Measurements from ENCODE around the gene NAA35. TPM values are rescaled to one million over a fixed set of nuclear protein-coding genes. Genes with fewer than 3 reads are reported as not detected.

Gene NAA35
- total and polyA plus RNA-seq, 2 of the 8 experiments (the other 6 are each of a cell fraction or from before 2014, with no cell fraction given): 12.9 to 35.2 TPM

- Histone ChIP-seq H3K18ac (ENCODE audit: extremely low read depth, low read length) (no peak overlapping the region), H2BK20ac (ENCODE audit: low read length) (no peak overlapping the region), H4K8ac (ENCODE audit: extremely low read depth, insufficient read depth, low read length) (no peak overlapping the region), H3K27me3 (replicated peaks in 1 of 4; ENCODE audit: control insufficient read depth in 3 of 4, extremely low read depth in 1 of 4, insufficient read depth in 3 of 4, low read length in 3 of 4) (no peaks in the 10 kb centered on the region), H3K4me3 (ENCODE audit: extremely low read depth in 1 of 4, insufficient read depth in 2 of 4, low read depth in 3 of 4, low read length in 4 of 4) (no peak overlapping the region), H3K4me2 (ENCODE audit: insufficient read depth in 1 of 2, low read depth in 2 of 2, low read length in 2 of 2) (no peak overlapping the region), H3K27ac (ENCODE audit: low read depth, low read length) (no peak overlapping the region), H3K9ac (replicated peaks in 1 of 4; ENCODE audit: extremely low read depth in 1 of 4, low read depth in 3 of 4, low read length in 3 of 4) (no peak overlapping the region), H3K14ac (ENCODE audit: insufficient read length) (no peak overlapping the region), H2AFZ (ENCODE audit: low read length) (no peak overlapping the region), H4K5ac (ENCODE audit: insufficient read length, low read depth, low read length) (no peak overlapping the region), H2AK5ac (ENCODE audit: low read depth, low read length) (no peak overlapping the region), H3K4ac (replicated peaks; ENCODE audit: insufficient read length, low read depth, low read length) (no peak overlapping the region), H2BK15ac (ENCODE audit: low read length) (no peak overlapping the region), H3K9me3 (ENCODE audit: insufficient read depth in 2 of 2, low read depth in 1 of 2, low read length in 1 of 2) (no peaks in the 10 kb centered on the region), H2BK5ac (ENCODE audit: low read depth, low read length) (peak overlapping the region; percentile 35; the same call in 1 of the 2 replicates), H4K91ac (replicated peaks; ENCODE audit: insufficient read length, low read length) (no peak overlapping the region), H3K79me1 (ENCODE audit: low read depth, low read length) (no peaks in the 10 kb centered on the region; the same call in none of the 2 replicates), H3K23ac (ENCODE audit: insufficient read length) (no peak overlapping the region), H3K4me1 (replicated peaks in 1 of 4; ENCODE audit: control insufficient read depth in 3 of 4, insufficient read depth in 4 of 4, low read length in 3 of 4) (peaks cover 0 to 14% (median 4%) of the 10 kb centered on the region in 4 experiments; a peak in 4 of 7 replicates), H3K79me2 (ENCODE audit: control insufficient read depth in 1 of 2, insufficient read depth in 2 of 2, low read length in 2 of 2) (peaks cover 0 to 2% of the 10 kb centered on the region in 2 experiments; a peak in 2 of 4 replicates), H2BK120ac (replicated peaks; ENCODE audit: low read depth, low read length) (no peak overlapping the region), H3K56ac (replicated peaks; ENCODE audit: insufficient read length, low read depth, low read length) (no peak overlapping the region), H2BK12ac (ENCODE audit: low read depth, low read length) (0 out of 2 replicates have a peak overlapping the region, but pooled peaks have one; percentile 60), H3K23me2 (ENCODE audit: low read depth, low read length) (0 out of 2 replicates have a peak, but pooled peaks cover 2% of the 10 kb centered on the region), H3K36me3 (ENCODE audit: control insufficient read depth in 2 of 4, insufficient read depth in 4 of 4, low read length in 3 of 4) (no peaks in the 10 kb centered on the region; a peak in 1 of 8 replicates), H4K20me1 (replicated peaks in 1 of 2; ENCODE audit: control insufficient read depth in 1 of 2, insufficient read depth in 2 of 2, low read length in 2 of 2) (peaks cover 1 to 11% of the 10 kb centered on the region in 2 experiments)
- 97% methylated on average over 2 of the region's 2 CpGs; no CpG with 5 or more reads in 1 of the 2 experiments for WGBS, 2 experiments (ENCODE audit: extremely low coverage in 1 of 2, insufficient coverage in 1 of 2, insufficient read length in 1 of 2, insufficient replicate concordance in 2 of 2, low coverage in 1 of 2, low lambda C conversion rate in 2 of 2, missing lambda C conversion rate in 1 of 2)
- FAIRE-seq (no peak), DNase-seq (ENCODE audit: low read depth in 1 of 2, low spot score in 2 of 2) (no peak)
- ChIA-PET CTCF (ENCODE audit: partially characterized antibody) (interaction anchor here (1.6 to 1.7 kb wide), 2 partner anchors 21 to 23 kb away, joined by 4 to 6 read pairs; no protein-coding TSS in a partner anchor), POLR2A (ENCODE audit: partially characterized antibody) (no interaction called here)
- no peak for TF ChIP-seq NRF1 (IDR thresholded peaks at IDR 0.05; ENCODE audit: low read depth, low read length)
- TF ChIP-seq SP4 (IDR thresholded peaks at IDR 0.05; ENCODE audit: low read length): no peak
- TF ChIP-seq MAFK (IDR thresholded peaks at IDR 0.05; ENCODE audit: low read depth, low read length): no peak
- TF ChIP-seq TEAD4 (IDR thresholded peaks at IDR 0.05; ENCODE audit: low read depth, low read length): no peak
- no peak for TF ChIP-seq CBX8 (IDR thresholded peaks at IDR 0.05; ENCODE audit: borderline replicate concordance, low read depth, low read length)
- TF ChIP-seq TCF12 (IDR thresholded peaks at IDR 0.05; ENCODE audit: low read depth, low read length): no peak
These were observed 123.3 kb downstream of the NAA35 start for GRCh38 chr9:86064220-86064619.
